Breast epithelium (tissue), 4 donors: ENCODE measurements around the gene FLNB. TPM values are rescaled to one million over a fixed set of nuclear protein-coding genes. Genes with fewer than 3 reads are reported as not detected.

Experiments
- DNase-seq, 2 donors: peaks; one replicate each; pipeline ENCODE4 v3.0.0-alpha.2; 2019; ENCODE audit warnings: low spot score in 2 of 2
- H3K27ac ChIP-seq, 2 donors: fragments of 200-600 bp; sonication (generic) in 1 of 2; one replicate each; pipeline ENCODE4 v1.5.1; 2016 to 2019; ENCODE audit warnings: mild to moderate bottlenecking in 1 of 2
- H3K27me3 ChIP-seq, 2 donors: fragments of 200-600 bp; sonication (generic) in 1 of 2; one replicate each; pipeline versions ENCODE4 v1.5.1 to v1.6.0; 2017 to 2019; ENCODE audit warnings: control low read depth in 1 of 2, mild to moderate bottlenecking in 1 of 2
- H3K36me3 ChIP-seq: fragments of 200-600 bp; one replicate; pipeline ENCODE4 v1.5.1; 2019
- H3K4me1 ChIP-seq, 2 donors: fragments of 200-600 bp; sonication (generic); one replicate each; pipeline ENCODE4 v1.5.1; 2016 to 2019; ENCODE audit warnings: control low read depth in 1 of 2
- H3K4me3 ChIP-seq, 3 donors: fragments of 200-600 bp; sonication (generic); 1 replicate in 2 of 3; 2 replicates in 1 of 3; pipeline ENCODE4 v1.5.1; 2016 to 2019; ENCODE audit warnings: mild to moderate bottlenecking in 3 of 3, moderate library complexity in 2 of 3
- H3K9me3 ChIP-seq, 2 donors: fragments of 200-600 bp; sonication (generic) in 1 of 2; one replicate each; pipeline ENCODE4 v1.5.1; 2016 to 2019; ENCODE audit warnings: control low read depth in 1 of 2
- POLR2A ChIP-seq: fragments of 450-650 bp; IDR thresholded peaks from one replicate; pipeline ENCODE4 v1.6.1; 2016; ENCODE audit warnings: antibody characterized with exemption, mild to moderate bottlenecking, moderate library complexity
- POLR2AphosphoS5 ChIP-seq, 3 donors: sonication (generic); formaldehyde crosslinking; IDR thresholded peaks; one replicate each; pipeline ENCODE4 v1.6.1; 2017; ENCODE audit warnings: antibody characterized with exemption in 3 of 3
- intact Hi-C: fragments of 100-400 bp; cut with DNase I; formaldehyde crosslinking; loops from one replicate; pipeline ENCODE4 v1.15.1; 2023; ENCODE audit warnings: low total_unique reads
- total RNA-seq, 3 donors: library from RNA; depleted of rRNA; stranded (reverse); fragments of >200 nt; gene quantifications; one replicate each; pipeline ENCODE4 v1.1.0, GENCODE V29; 2016
- TF ChIP-seq, protein P1 (sequence below), 3 donors: fragments of 450-650 bp; IDR thresholded peaks; one replicate each; pipeline ENCODE4 v1.5.1; 2016 to 2017; ENCODE audit warnings: antibody characterized with exemption in 3 of 3, mild to moderate bottlenecking in 3 of 3, moderate library complexity in 3 of 3

FLNB gene
- total RNA-seq, 3 donors from 2014 or later, result 40.3 to 242 (median 164) TPM

GRCh38 chr3:58150130-58150809 is 142.0 kb downstream of the FLNB start:
- Histone ChIP-seq H3K27me3 (no peaks in the 10 kb centered on the region), H3K36me3 (no peaks in the 10 kb centered on the region), H3K27ac (no peak overlapping the region), H3K9me3 (no peaks in the 10 kb centered on the region), H3K4me3 (no peak overlapping the region), H3K4me1 (no peaks in the 10 kb centered on the region)
- intact Hi-C loops, result no loop called here
- TF ChIP-seq, protein P1, sequence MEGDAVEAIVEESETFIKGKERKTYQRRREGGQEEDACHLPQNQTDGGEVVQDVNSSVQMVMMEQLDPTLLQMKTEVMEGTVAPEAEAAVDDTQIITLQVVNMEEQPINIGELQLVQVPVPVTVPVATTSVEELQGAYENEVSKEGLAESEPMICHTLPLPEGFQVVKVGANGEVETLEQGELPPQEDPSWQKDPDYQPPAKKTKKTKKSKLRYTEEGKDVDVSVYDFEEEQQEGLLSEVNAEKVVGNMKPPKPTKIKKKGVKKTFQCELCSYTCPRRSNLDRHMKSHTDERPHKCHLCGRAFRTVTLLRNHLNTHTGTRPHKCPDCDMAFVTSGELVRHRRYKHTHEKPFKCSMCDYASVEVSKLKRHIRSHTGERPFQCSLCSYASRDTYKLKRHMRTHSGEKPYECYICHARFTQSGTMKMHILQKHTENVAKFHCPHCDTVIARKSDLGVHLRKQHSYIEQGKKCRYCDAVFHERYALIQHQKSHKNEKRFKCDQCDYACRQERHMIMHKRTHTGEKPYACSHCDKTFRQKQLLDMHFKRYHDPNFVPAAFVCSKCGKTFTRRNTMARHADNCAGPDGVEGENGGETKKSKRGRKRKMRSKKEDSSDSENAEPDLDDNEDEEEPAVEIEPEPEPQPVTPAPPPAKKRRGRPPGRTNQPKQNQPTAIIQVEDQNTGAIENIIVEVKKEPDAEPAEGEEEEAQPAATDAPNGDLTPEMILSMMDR (IDR thresholded peaks at IDR 0.05), result no peak
- no peak for TF ChIP-seq POLR2AphosphoS5 (IDR thresholded peaks at IDR 0.05)
- no peak for TF ChIP-seq POLR2A
- DNase-seq, result no peak

GRCh38 chr3:58150810-58151199 is 142.6 kb downstream of the FLNB start:
- no peak overlapping the region for H3K27ac ChIP-seq
- no peak for DNase-seq
- no peaks in the 10 kb centered on the region for H3K9me3 ChIP-seq
- intact Hi-C loops, result no loop called here
- H3K27me3 ChIP-seq, result no peaks in the 10 kb centered on the region
- H3K4me1 ChIP-seq, result no peaks in the 10 kb centered on the region
- no peaks in the 10 kb centered on the region for H3K36me3 ChIP-seq
- no peak overlapping the region for H3K4me3 ChIP-seq
- no peak for TF ChIP-seq POLR2A
- TF ChIP-seq, protein P1 (IDR thresholded peaks at IDR 0.05), result no peak
- TF ChIP-seq POLR2AphosphoS5 (IDR thresholded peaks at IDR 0.05), result no peak

DNA sequence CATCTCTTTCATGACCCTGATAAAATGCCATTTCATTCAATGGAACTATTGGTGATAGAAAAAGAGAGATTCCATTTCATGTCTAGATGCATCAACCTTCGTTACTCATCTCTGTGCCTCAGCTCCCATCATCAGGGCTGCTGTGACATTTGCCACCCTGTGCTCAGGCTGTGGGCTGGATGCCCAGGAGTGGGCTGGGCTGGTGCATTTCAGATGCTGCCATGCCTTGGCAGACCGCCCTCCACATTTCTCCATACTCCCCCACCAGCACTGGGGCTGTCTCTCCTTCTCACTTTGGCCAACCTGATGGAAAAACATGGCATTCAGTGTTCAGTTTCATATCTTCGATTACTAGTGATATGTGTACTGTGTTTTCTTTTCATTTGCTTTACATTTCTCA is 143.4 kb downstream of the FLNB start:
- Histone ChIP-seq H3K36me3 (peaks cover 3% of the 10 kb centered on the region), H3K27ac (no peak overlapping the region), H3K4me1 (no peaks in the 10 kb centered on the region), H3K4me3 (no peak overlapping the region), H3K9me3 (no peaks in the 10 kb centered on the region), H3K27me3 (no peaks in the 10 kb centered on the region)
- DNase-seq, result no peak
- intact Hi-C loops, result no loop called here
- TF ChIP-seq POLR2A (no peak), POLR2AphosphoS5 (IDR thresholded peaks at IDR 0.05) (no peak)
- TF ChIP-seq, protein P1 (IDR thresholded peaks at IDR 0.05), result no peak

- TF ChIP-seq POLR2AphosphoS5 (IDR thresholded peaks at IDR 0.05), result no peak
- TF ChIP-seq, protein P1 (IDR thresholded peaks at IDR 0.05), result no peak
- TF ChIP-seq POLR2A, result no peak
- no peaks in the 10 kb centered on the region for H3K4me1 ChIP-seq
- H3K9me3 ChIP-seq, result no peaks in the 10 kb centered on the region
- no peaks in the 10 kb centered on the region for H3K27me3 ChIP-seq
- H3K27ac ChIP-seq, result no peak overlapping the region
- H3K36me3 ChIP-seq, result peaks cover 3% of the 10 kb centered on the region
- no peak for DNase-seq
- no peak overlapping the region for H3K4me3 ChIP-seq
- intact Hi-C loops, result no loop called here
Observed at GRCh38 chr3:58152225-58153015, 144.2 kb downstream of the FLNB start.

- no peak overlapping the region for H3K27ac ChIP-seq
- no peak overlapping the region for H3K4me3 ChIP-seq
- intact Hi-C loops, result no loop called here
- H3K36me3 ChIP-seq, result peaks cover 3% of the 10 kb centered on the region
- no peak for TF ChIP-seq POLR2A
- TF ChIP-seq, protein P1 (IDR thresholded peaks at IDR 0.05), result no peak
- no peak for TF ChIP-seq POLR2AphosphoS5 (IDR thresholded peaks at IDR 0.05)
- H3K27me3 ChIP-seq, result no peaks in the 10 kb centered on the region
- H3K4me1 ChIP-seq, result no peaks in the 10 kb centered on the region
- no peaks in the 10 kb centered on the region for H3K9me3 ChIP-seq
- no peak for DNase-seq
Observed at GRCh38 chr3:58153371-58153770, 145.1 kb downstream of the FLNB start.
